Testis (tissue), 2 donors: ENCODE results near the gene EIF2S2.

Experiments used
- POLR2A ChIP-seq: fragments of 450-650 bp; IDR thresholded peaks from one replicate; pipeline ENCODE4 v1.6.1; 2017; ENCODE audit warnings: antibody characterized with exemption, mild to moderate bottlenecking, moderate library complexity
- TF ChIP-seq, protein P1 (sequence below), 3 experiments: fragments of 450-650 bp in 2 of 3; fragments of 200-600 bp in 1 of 3; sonication (generic) in 1 of 3; IDR thresholded peaks; one replicate each; pipeline ENCODE4 v1.5.1; 2016 to 2019; ENCODE audit warnings: antibody characterized with exemption in 3 of 3, mild to moderate bottlenecking in 2 of 3, moderate library complexity in 1 of 3

DNA sequence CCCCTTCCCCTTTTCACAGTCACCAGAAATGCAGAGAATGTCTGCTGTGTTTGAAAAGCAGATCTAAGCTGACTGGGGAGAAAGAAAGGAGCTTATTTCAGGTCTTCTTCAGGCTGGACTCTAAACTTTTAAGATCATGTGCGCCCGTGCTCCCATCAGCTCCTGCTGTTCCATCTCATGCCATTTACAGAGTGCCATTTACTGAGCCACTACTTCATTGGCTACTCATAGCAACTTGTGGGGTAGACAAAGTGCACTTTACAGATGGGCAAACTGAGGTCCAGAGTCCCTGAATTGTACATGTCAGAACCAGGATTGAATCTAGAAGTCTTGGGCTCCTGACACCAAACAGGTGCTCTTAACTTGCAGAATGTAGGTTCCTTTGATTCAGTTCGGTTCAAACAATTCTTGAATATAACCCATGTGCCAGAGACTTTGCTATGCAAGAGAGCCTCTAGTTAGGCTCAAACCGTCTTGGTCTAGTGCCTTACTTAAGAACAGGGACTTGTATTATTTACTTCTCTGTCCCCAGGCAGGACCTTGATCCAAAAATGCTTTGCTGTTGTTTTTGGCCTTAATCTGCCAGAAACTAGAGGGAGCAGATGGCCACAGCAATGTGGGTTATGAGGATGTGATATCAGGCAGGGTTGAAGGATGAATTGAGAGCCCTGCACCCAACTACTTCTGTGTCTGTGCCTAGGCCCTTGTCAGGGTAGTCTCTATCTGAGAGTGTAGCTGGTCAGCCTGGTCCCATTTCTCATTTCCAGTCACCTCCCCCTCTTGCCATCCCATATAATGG lies 61.9 kb downstream of the EIF2S2 start:
- TF ChIP-seq, protein P1, sequence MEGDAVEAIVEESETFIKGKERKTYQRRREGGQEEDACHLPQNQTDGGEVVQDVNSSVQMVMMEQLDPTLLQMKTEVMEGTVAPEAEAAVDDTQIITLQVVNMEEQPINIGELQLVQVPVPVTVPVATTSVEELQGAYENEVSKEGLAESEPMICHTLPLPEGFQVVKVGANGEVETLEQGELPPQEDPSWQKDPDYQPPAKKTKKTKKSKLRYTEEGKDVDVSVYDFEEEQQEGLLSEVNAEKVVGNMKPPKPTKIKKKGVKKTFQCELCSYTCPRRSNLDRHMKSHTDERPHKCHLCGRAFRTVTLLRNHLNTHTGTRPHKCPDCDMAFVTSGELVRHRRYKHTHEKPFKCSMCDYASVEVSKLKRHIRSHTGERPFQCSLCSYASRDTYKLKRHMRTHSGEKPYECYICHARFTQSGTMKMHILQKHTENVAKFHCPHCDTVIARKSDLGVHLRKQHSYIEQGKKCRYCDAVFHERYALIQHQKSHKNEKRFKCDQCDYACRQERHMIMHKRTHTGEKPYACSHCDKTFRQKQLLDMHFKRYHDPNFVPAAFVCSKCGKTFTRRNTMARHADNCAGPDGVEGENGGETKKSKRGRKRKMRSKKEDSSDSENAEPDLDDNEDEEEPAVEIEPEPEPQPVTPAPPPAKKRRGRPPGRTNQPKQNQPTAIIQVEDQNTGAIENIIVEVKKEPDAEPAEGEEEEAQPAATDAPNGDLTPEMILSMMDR (IDR thresholded peaks at IDR 0.05), result no peak
- TF ChIP-seq POLR2A, result no peak
